ENCODE data around the gene NOVA2. TPM values are rescaled to one million over a fixed set of nuclear protein-coding genes. Genes with fewer than 3 reads are reported as not detected.

NOVA2 gene
- total and polyA plus RNA-seq, 9 of the 15 experiments (the other 6 are each of a cell fraction or from before 2014, with no cell fraction given): not detected

DNA sequence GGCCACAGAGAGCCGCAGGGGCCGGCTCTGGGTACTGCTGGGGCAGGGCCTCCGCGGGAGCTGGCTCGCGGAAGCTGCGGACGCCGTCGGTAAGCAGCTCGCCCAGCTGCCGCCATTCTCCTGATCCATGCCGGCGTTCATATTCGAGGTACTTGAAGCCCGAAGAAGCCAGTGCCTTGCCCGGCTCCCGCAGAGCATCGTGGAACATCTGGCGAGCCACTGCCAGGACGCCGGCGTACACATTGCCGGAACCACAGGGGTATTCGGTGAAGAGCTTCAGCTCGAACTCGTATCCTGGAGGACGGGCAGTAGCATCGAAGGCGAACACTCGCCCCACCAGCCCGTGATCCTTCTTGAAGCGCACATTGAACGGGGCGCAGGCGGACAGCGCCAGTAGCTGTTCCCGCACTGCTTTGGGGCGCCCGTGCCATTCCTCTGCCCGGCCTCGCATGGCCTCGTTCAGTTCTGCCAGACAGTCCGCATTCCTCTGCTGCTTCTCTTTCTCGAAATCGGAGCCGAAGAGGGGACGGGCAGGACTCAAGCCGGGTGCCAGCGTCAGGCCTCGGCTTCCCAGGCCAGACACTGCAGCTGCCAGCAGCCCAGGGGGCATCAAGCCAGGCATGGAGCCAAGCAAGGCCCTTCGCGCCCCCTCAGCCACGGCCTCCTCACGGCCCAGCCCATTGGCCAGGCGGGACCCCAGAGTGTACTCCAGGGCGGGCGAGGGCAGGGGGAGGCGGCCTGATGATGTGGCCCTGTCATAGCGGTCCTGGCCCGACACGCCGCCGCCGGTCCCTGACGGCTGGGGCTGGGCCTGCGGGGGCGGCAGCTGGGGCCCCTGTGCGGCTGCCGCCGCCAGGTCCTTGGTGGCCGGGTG, 88.7 kb downstream of the NOVA2 start:
- Histone ChIP-seq H3K79me2 (ENCODE audit: control insufficient read depth, insufficient read depth, low read length) (peaks cover 25% of the 10 kb centered on the region), H3K9ac (ENCODE audit: insufficient read depth in 1 of 2, low read depth in 2 of 2, low read length in 2 of 2) (peak overlapping the region; percentile 80 to 97), H3K4me3 (peak overlapping the region; percentile 58), H2AFZ (ENCODE audit: low read depth, low read length) (no peak overlapping the region), H3K27ac (ENCODE audit: extremely low read depth, low read depth, low read length) (peak overlapping the region; percentile 94), H4K20me1 (replicated peaks; ENCODE audit: control insufficient read depth, insufficient read depth, low read length) (no peaks in the 10 kb centered on the region), H3K27me3 (ENCODE audit: control insufficient read depth in 2 of 2, insufficient read depth in 2 of 2, low read length in 2 of 2) (no peaks in the 10 kb centered on the region), H3K36me3 (ENCODE audit: control insufficient read depth, insufficient read depth, low read length) (peaks cover 13% of the 10 kb centered on the region; the same call in 1 of the 3 replicates), H3K9me1 (ENCODE audit: control insufficient read depth, insufficient read depth, low read length) (no peaks in the 10 kb centered on the region), H3K9me3 (replicated peaks; ENCODE audit: control insufficient read depth, insufficient read depth, low read depth, low read length) (no peaks in the 10 kb centered on the region), H3K4me1 (replicated peaks in 1 of 2; ENCODE audit: control insufficient read depth in 2 of 2, insufficient read depth in 2 of 2, low read length in 2 of 2) (peaks cover 42 to 59% of the 10 kb centered on the region in 2 experiments; a peak in 4 of 5 replicates), H3K4me2 (ENCODE audit: insufficient read depth, low read length) (peak overlapping the region; percentile 87)
- in situ Hi-C loops (cut with MboI): no loop called here
- FAIRE-seq (no peak), ATAC-seq (peak; percentile 31), DNase-seq (ENCODE audit: extremely low read depth in 1 of 4, low spot score in 3 of 4) (peak; percentile 62 to 75 (median 70))
- 67% methylated on average over 52 of the region's 72 CpGs for WGBS (ENCODE audit: insufficient coverage, low coverage, missing lambda C conversion rate)
- CTCF ChIA-PET (ENCODE audit: low intra/inter-chr PET ratio): interaction anchor here (0.6 to 3.3 kb wide), 4 partner anchors 21 to 694 kb away, joined by 3 to 56 read pairs (median 10); partner anchors contain the start of genes FOXA3 and SYMPK
- no TSS peak for BruUV-seq (replicated peaks)
- POLR2A ChIA-PET: interaction anchor here (0.7 to 2.3 kb wide), 7 partner anchors 8 to 100 kb away, joined by 3 to 12 read pairs (median 4); partner anchors contain the start of gene MYPOP
- intact Hi-C loops (cut with micrococcal nuclease): no loop called here
- TF ChIP-seq ZBTB7A (IDR thresholded peaks at IDR 0.05; ENCODE audit: borderline replicate concordance, control insufficient read depth, low read depth, low read length): peak; percentile 60; the same call in 1 of the 2 replicates
- no peak for TF ChIP-seq ZNF133 (CRISPR knock-in tag; IDR thresholded peaks at IDR 0.05)
- TF ChIP-seq, protein P1, sequence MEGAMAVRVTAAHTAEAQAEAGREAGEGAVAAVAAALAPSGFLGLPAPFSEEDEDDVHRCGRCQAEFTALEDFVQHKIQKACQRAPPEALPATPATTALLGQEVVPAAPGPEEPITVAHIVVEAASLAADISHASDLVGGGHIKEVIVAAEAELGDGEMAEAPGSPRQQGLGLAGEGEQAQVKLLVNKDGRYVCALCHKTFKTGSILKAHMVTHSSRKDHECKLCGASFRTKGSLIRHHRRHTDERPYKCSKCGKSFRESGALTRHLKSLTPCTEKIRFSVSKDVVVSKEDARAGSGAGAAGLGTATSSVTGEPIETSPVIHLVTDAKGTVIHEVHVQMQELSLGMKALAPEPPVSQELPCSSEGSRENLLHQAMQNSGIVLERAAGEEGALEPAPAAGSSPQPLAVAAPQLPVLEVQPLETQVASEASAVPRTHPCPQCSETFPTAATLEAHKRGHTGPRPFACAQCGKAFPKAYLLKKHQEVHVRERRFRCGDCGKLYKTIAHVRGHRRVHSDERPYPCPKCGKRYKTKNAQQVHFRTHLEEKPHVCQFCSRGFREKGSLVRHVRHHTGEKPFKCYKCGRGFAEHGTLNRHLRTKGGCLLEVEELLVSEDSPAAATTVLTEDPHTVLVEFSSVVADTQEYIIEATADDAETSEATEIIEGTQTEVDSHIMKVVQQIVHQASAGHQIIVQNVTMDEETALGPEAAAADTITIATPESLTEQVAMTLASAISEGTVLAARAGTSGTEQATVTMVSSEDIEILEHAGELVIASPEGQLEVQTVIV (CRISPR knock-in tag; IDR thresholded peaks at IDR 0.05; ENCODE audit: borderline replicate concordance): no peak
- TF ChIP-seq TFE3 (CRISPR knock-in tag; IDR thresholded peaks at IDR 0.05): no peak
- TF ChIP-seq NFXL1 (CRISPR knock-in tag; IDR thresholded peaks at IDR 0.05): no peak
- TF ChIP-seq, protein P2, sequence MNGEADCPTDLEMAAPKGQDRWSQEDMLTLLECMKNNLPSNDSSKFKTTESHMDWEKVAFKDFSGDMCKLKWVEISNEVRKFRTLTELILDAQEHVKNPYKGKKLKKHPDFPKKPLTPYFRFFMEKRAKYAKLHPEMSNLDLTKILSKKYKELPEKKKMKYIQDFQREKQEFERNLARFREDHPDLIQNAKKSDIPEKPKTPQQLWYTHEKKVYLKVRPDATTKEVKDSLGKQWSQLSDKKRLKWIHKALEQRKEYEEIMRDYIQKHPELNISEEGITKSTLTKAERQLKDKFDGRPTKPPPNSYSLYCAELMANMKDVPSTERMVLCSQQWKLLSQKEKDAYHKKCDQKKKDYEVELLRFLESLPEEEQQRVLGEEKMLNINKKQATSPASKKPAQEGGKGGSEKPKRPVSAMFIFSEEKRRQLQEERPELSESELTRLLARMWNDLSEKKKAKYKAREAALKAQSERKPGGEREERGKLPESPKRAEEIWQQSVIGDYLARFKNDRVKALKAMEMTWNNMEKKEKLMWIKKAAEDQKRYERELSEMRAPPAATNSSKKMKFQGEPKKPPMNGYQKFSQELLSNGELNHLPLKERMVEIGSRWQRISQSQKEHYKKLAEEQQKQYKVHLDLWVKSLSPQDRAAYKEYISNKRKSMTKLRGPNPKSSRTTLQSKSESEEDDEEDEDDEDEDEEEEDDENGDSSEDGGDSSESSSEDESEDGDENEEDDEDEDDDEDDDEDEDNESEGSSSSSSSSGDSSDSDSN (IDR thresholded peaks at IDR 0.05; ENCODE audit: borderline replicate concordance in 1 of 2, low read depth in 2 of 2, low read length in 2 of 2): 0 out of 4 replicates have a peak, but pooled peaks of 1 of the 2 experiments have one; percentile 5
- 0 out of 2 replicates have a peak, but pooled peaks have one; percentile 36 for TF ChIP-seq FOXP1 (CRISPR knock-in tag; IDR thresholded peaks at IDR 0.05)
- no peak for TF ChIP-seq ZKSCAN1 (IDR thresholded peaks at IDR 0.05; ENCODE audit: low read depth, low read length)
- TF ChIP-seq CBFB (CRISPR knock-in tag; IDR thresholded peaks at IDR 0.05): 0 out of 2 replicates have a peak, but pooled peaks have one; percentile 26
- peak; percentile 14 for TF ChIP-seq PCBP1 (IDR thresholded peaks at IDR 0.05; ENCODE audit: low read depth, low read length, poor library complexity, severe bottlenecking)
